GM23338 (cell line): ENCODE data around the gene CORO2A. TPM values are rescaled to one million over a fixed set of nuclear protein-coding genes. Genes with fewer than 3 reads are reported as not detected.

Source experiments
- ATAC-seq: fragments of 200-7000 bp; cut with Tn5 transposase; 3 replicates; pipeline ENCODE4 v1.9.1; 2020
- DNase-seq: peaks from one replicate; pipeline ENCODE4 v3.0.0-alpha.2; 2015; ENCODE audit warnings: low spot score
- H2AFZ ChIP-seq: fragments of 200-600 bp; sonication (generic); 2 replicates; pipeline ENCODE4 v1.8.0; 2016; ENCODE audit warnings: antibody characterized with exemption, mild to moderate bottlenecking, moderate library complexity
- H3F3A ChIP-seq: fragments of 200-600 bp; sonication (generic); replicated peaks from 2 replicates; pipeline ENCODE4 v1.8.0; 2017; ENCODE audit warnings: antibody characterized with exemption, mixed run types, low read depth
- H3K27ac ChIP-seq: fragments of 200-600 bp; sonication (generic); 2 replicates; pipeline ENCODE4 v1.6.1; 2016; ENCODE audit warnings: low read depth
- H3K27me3 ChIP-seq: fragments of 200-600 bp; sonication (generic); 2 replicates; pipeline ENCODE4 v1.8.0; 2016; ENCODE audit warnings: mild to moderate bottlenecking, mixed run types, moderate library complexity; ENCODE audit not compliant: insufficient read depth
- H3K36me3 ChIP-seq: fragments of 200-600 bp; sonication (generic); 2 replicates; pipeline ENCODE4 v1.8.0; 2016; ENCODE audit warnings: mild to moderate bottlenecking; ENCODE audit not compliant: insufficient read depth
- H3K4me1 ChIP-seq: fragments of 200-600 bp; sonication (generic); 2 replicates; pipeline ENCODE4 v1.8.0; 2016; ENCODE audit warnings: mild to moderate bottlenecking, moderate library complexity; ENCODE audit not compliant: insufficient read depth
- H3K4me2 ChIP-seq: fragments of 200-600 bp; sonication (generic); 2 replicates; pipeline ENCODE4 v1.7.1; 2017; ENCODE audit warnings: mixed run types
- H3K4me3 ChIP-seq: fragments of 200-600 bp; sonication (generic); 2 replicates; pipeline ENCODE4 v1.6.1; 2016; ENCODE audit warnings: mixed run types
- H3K79me2 ChIP-seq: fragments of 200-600 bp; sonication (generic); replicated peaks from 2 replicates; pipeline ENCODE4 v1.8.0; 2017; ENCODE audit warnings: mild to moderate bottlenecking; ENCODE audit not compliant: insufficient read depth
- H3K9me2 ChIP-seq: fragments of 200-600 bp; sonication (generic); 2 replicates; pipeline ENCODE4 v1.8.0; 2017; ENCODE audit not compliant: insufficient read depth
- H4K20me1 ChIP-seq: fragments of 200-600 bp; sonication (generic); replicated peaks from 2 replicates; pipeline ENCODE4 v1.8.0; 2017; ENCODE audit warnings: mild to moderate bottlenecking; ENCODE audit not compliant: insufficient read depth
- H3K27ac Mint-ChIP-seq: 2 replicates; pipeline ENCODE4 v1.8.0; 2020; ENCODE audit warnings: inconsistent platforms, mild to moderate bottlenecking, moderate library complexity, mixed read lengths
- H3K27me3 Mint-ChIP-seq: 3 replicates; pipeline ENCODE4 v1.8.0; 2022; ENCODE audit warnings: low read depth, mild to moderate bottlenecking, moderate library complexity, mixed read lengths, inconsistent platforms; ENCODE audit not compliant: insufficient read depth, poor library complexity
- H3K36me3 Mint-ChIP-seq: 3 replicates; pipeline ENCODE4 v1.8.0; 2021; ENCODE audit warnings: low read depth, mild to moderate bottlenecking, inconsistent platforms, moderate library complexity, mixed read lengths
- H3K4me1 Mint-ChIP-seq: 3 replicates; pipeline ENCODE4 v1.8.0; 2020; ENCODE audit warnings: mild to moderate bottlenecking, inconsistent platforms, mixed read lengths
- H3K4me3 Mint-ChIP-seq: 3 replicates; pipeline ENCODE4 v1.8.0; 2021; ENCODE audit warnings: moderate library complexity, mild to moderate bottlenecking, inconsistent platforms, mixed read lengths
- H3K9me3 Mint-ChIP-seq: 3 replicates; pipeline ENCODE4 v1.8.0; 2020; ENCODE audit warnings: moderate library complexity, mild to moderate bottlenecking, inconsistent platforms, mixed read lengths
- CREB1 ChIP-seq: fragments of 250-450 bp; sonication (Bioruptor Pico); IDR thresholded peaks from 2 replicates; pipeline ENCODE4 v1.5.0; 2020; ENCODE audit warnings: low read depth, mild to moderate bottlenecking, moderate library complexity
- EZH2 ChIP-seq: fragments of 200-600 bp; sonication (generic); IDR thresholded peaks from one replicate; pipeline ENCODE4 v1.8.0; 2017; ENCODE audit warnings: antibody characterized with exemption, mild to moderate bottlenecking, low read depth; ENCODE audit not compliant: unreplicated experiment
- STAT1 ChIP-seq: IDR thresholded peaks from one replicate; pipeline ENCODE4 v1.6.1; 2016; ENCODE audit warnings: antibody characterized with exemption; ENCODE audit not compliant: unreplicated experiment
- polyA plus RNA-seq: library from polyadenylated mRNA; unstranded; fragments of >200 nt; fragmentation: Nextera tagmentation; extraction: Ambion mirVana; gene quantifications from 2 replicates; pipeline ENCODE4 v1.2.1, GENCODE V29; 2016
- total RNA-seq: library from RNA; depleted of rRNA; stranded (reverse); fragments of >200 nt; shearing (Covaris generic); gene quantifications from 2 replicates; pipeline ENCODE4 v1.2.3, GENCODE V29; 2014
- TF ChIP-seq, protein P1 (sequence below): fragments of 250-450 bp; sonication (Bioruptor Pico); IDR thresholded peaks from 2 replicates; pipeline ENCODE4 v1.5.0; 2020; ENCODE audit warnings: mild to moderate bottlenecking, moderate library complexity
- TF ChIP-seq, protein P2 (sequence below), 2 experiments: fragments of 200-600 bp in 1 of 2; sonication (generic) in 1 of 2; conservative IDR thresholded peaks; 2 replicates each; pipeline versions ENCODE4 v1.5.1 to v1.6.1; 2016 to 2017; ENCODE audit warnings: antibody characterized with exemption in 2 of 2, low read depth in 2 of 2, mild to moderate bottlenecking in 2 of 2, moderate library complexity in 1 of 2
- TF ChIP-seq, protein P3 (sequence below): IDR thresholded peaks from one replicate; pipeline ENCODE4 v1.6.1; 2018; ENCODE audit warnings: antibody characterized with exemption; ENCODE audit not compliant: unreplicated experiment
- TF ChIP-seq, protein P4 (sequence below): IDR thresholded peaks from 2 replicates; pipeline ENCODE4 v1.6.1; 2016; ENCODE audit warnings: antibody characterized with exemption

Gene CORO2A
- total and polyA plus RNA-seq, 2 experiments from 2014 or later, result 12.9 to 27.6 TPM

DNA sequence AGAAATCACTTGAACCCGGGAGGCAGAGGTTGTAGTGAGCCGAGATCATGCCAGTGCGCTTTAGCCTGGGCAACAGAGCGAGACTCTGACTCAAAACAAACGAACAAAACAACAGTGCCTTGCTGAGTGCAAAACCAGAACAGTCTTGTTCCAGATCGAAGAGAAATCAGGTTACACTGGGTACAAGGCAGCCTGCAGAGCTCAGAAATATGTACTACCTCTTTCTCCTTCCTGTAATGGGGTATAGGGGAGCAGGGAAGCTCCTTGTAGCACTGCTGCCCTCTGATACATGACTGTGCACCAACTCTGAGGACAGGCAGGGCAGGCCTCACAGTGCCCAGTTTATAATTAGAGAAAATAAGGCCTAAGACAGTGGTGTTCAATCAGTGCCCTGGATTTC is 38.4 kb upstream of the CORO2A start (continued):
- TF ChIP-seq, protein P1, sequence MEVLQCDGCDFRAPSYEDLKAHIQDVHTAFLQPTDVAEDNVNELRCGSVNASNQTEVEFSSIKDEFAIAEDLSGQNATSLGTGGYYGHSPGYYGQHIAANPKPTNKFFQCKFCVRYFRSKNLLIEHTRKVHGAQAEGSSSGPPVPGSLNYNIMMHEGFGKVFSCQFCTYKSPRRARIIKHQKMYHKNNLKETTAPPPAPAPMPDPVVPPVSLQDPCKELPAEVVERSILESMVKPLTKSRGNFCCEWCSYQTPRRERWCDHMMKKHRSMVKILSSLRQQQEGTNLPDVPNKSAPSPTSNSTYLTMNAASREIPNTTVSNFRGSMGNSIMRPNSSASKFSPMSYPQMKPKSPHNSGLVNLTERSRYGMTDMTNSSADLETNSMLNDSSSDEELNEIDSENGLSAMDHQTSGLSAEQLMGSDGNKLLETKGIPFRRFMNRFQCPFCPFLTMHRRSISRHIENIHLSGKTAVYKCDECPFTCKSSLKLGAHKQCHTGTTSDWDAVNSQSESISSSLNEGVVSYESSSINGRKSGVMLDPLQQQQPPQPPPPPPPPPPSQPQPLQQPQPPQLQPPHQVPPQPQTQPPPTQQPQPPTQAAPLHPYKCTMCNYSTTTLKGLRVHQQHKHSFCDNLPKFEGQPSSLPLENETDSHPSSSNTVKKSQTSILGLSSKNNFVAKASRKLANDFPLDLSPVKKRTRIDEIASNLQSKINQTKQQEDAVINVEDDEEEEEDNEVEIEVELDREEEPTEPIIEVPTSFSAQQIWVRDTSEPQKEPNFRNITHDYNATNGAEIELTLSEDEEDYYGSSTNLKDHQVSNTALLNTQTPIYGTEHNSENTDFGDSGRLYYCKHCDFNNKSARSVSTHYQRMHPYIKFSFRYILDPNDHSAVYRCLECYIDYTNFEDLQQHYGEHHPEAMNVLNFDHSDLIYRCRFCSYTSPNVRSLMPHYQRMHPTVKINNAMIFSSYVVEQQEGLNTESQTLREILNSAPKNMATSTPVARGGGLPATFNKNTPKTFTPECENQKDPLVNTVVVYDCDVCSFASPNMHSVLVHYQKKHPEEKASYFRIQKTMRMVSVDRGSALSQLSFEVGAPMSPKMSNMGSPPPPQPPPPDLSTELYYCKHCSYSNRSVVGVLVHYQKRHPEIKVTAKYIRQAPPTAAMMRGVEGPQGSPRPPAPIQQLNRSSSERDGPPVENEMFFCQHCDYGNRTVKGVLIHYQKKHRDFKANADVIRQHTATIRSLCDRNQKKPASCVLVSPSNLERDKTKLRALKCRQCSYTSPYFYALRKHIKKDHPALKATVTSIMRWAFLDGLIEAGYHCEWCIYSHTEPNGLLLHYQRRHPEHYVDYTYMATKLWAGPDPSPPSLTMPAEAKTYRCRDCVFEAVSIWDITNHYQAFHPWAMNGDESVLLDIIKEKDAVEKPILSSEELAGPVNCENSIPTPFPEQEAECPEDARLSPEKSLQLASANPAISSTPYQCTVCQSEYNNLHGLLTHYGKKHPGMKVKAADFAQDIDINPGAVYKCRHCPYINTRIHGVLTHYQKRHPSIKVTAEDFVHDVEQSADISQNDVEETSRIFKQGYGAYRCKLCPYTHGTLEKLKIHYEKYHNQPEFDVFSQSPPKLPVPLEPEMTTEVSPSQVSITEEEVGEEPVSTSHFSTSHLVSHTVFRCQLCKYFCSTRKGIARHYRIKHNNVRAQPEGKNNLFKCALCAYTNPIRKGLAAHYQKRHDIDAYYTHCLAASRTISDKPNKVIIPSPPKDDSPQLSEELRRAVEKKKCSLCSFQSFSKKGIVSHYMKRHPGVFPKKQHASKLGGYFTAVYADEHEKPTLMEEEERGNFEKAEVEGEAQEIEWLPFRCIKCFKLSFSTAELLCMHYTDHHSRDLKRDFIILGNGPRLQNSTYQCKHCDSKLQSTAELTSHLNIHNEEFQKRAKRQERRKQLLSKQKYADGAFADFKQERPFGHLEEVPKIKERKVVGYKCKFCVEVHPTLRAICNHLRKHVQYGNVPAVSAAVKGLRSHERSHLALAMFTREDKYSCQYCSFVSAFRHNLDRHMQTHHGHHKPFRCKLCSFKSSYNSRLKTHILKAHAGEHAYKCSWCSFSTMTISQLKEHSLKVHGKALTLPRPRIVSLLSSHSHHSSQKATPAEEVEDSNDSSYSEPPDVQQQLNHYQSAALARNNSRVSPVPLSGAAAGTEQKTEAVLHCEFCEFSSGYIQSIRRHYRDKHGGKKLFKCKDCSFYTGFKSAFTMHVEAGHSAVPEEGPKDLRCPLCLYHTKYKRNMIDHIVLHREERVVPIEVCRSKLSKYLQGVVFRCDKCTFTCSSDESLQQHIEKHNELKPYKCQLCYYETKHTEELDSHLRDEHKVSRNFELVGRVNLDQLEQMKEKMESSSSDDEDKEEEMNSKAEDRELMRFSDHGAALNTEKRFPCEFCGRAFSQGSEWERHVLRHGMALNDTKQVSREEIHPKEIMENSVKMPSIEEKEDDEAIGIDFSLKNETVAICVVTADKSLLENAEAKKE (CRISPR knock-in tag), result no peak
- no peak for TF ChIP-seq CREB1 (CRISPR knock-in tag)

DNA sequence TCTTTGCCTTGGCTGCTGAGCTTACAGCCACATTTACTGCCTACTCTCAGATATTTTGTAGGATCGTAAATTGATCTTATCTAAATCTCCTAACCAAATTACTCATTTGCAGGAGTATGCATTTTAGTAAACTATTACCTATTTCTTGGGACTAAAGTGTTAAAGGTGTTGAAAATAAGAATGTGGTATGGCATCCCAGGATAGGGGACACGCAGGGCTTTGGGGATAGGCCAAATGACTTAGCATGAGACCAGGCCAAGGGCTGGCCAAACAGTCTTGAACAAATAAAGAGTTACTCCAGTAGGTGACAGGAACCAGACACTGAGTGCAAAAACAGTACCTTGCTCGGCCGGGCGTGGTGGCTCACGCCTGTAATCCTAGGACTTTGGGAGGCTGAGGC is 37.9 kb upstream of the CORO2A start:
- H3K27ac Mint-ChIP-seq, result no peak overlapping the region
- H3K9me3 Mint-ChIP-seq, result no peaks in the 10 kb centered on the region
- Histone ChIP-seq H3K9me2 (no peaks in the 10 kb centered on the region), H3K36me3 (no peaks in the 10 kb centered on the region), H3K27me3 (no peaks in the 10 kb centered on the region), H2AFZ (no peak overlapping the region), H3K79me2 (no peaks in the 10 kb centered on the region), H3K27ac (no peak overlapping the region), H3K4me1 (no peaks in the 10 kb centered on the region), H3K4me3 (no peak overlapping the region), H3K4me2 (no peak overlapping the region), H3F3A (no peaks in the 10 kb centered on the region), H4K20me1 (no peaks in the 10 kb centered on the region; the same call in 1 of the 2 replicates)
- ATAC-seq (no peak), DNase-seq (no peak)
- peaks cover 7% of the 10 kb centered on the region; the same call in 1 of the 3 replicates for H3K36me3 Mint-ChIP-seq
- 0 out of 3 replicates have a peak, but pooled peaks cover 2% of the 10 kb centered on the region for H3K4me1 Mint-ChIP-seq
- H3K27me3 Mint-ChIP-seq, result peaks cover 2% of the 10 kb centered on the region
- no peak overlapping the region for H3K4me3 Mint-ChIP-seq
- TF ChIP-seq EZH2 (no peak), STAT1 (no peak), CREB1 (CRISPR knock-in tag) (no peak)
- TF ChIP-seq, protein P2, sequence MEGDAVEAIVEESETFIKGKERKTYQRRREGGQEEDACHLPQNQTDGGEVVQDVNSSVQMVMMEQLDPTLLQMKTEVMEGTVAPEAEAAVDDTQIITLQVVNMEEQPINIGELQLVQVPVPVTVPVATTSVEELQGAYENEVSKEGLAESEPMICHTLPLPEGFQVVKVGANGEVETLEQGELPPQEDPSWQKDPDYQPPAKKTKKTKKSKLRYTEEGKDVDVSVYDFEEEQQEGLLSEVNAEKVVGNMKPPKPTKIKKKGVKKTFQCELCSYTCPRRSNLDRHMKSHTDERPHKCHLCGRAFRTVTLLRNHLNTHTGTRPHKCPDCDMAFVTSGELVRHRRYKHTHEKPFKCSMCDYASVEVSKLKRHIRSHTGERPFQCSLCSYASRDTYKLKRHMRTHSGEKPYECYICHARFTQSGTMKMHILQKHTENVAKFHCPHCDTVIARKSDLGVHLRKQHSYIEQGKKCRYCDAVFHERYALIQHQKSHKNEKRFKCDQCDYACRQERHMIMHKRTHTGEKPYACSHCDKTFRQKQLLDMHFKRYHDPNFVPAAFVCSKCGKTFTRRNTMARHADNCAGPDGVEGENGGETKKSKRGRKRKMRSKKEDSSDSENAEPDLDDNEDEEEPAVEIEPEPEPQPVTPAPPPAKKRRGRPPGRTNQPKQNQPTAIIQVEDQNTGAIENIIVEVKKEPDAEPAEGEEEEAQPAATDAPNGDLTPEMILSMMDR (conservative IDR thresholded peaks at IDR 0.05; ENCODE audit: low read depth in 2 of 2), result no peak
- TF ChIP-seq, protein P3, sequence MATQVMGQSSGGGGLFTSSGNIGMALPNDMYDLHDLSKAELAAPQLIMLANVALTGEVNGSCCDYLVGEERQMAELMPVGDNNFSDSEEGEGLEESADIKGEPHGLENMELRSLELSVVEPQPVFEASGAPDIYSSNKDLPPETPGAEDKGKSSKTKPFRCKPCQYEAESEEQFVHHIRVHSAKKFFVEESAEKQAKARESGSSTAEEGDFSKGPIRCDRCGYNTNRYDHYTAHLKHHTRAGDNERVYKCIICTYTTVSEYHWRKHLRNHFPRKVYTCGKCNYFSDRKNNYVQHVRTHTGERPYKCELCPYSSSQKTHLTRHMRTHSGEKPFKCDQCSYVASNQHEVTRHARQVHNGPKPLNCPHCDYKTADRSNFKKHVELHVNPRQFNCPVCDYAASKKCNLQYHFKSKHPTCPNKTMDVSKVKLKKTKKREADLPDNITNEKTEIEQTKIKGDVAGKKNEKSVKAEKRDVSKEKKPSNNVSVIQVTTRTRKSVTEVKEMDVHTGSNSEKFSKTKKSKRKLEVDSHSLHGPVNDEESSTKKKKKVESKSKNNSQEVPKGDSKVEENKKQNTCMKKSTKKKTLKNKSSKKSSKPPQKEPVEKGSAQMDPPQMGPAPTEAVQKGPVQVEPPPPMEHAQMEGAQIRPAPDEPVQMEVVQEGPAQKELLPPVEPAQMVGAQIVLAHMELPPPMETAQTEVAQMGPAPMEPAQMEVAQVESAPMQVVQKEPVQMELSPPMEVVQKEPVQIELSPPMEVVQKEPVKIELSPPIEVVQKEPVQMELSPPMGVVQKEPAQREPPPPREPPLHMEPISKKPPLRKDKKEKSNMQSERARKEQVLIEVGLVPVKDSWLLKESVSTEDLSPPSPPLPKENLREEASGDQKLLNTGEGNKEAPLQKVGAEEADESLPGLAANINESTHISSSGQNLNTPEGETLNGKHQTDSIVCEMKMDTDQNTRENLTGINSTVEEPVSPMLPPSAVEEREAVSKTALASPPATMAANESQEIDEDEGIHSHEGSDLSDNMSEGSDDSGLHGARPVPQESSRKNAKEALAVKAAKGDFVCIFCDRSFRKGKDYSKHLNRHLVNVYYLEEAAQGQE, result no peak
- TF ChIP-seq, protein P4, sequence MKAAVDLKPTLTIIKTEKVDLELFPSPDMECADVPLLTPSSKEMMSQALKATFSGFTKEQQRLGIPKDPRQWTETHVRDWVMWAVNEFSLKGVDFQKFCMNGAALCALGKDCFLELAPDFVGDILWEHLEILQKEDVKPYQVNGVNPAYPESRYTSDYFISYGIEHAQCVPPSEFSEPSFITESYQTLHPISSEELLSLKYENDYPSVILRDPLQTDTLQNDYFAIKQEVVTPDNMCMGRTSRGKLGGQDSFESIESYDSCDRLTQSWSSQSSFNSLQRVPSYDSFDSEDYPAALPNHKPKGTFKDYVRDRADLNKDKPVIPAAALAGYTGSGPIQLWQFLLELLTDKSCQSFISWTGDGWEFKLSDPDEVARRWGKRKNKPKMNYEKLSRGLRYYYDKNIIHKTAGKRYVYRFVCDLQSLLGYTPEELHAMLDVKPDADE, result no peak
